BJ (cell line): Measurements from ENCODE around the gene C2CD2L. TPM values are rescaled to one million over a fixed set of nuclear protein-coding genes. Genes with fewer than 3 reads are reported as not detected.

Experiments used
- CTCF ChIA-PET: fragments of 350-600 bp; formaldehyde crosslinking; extraction: SDS; loops from one replicate; lab custom pipeline; 2021; ENCODE audit warnings: antibody characterized with exemption, inconsistent platforms; lab: Yijun Ruan, JAX
- POLR2A ChIA-PET: fragments of 300-600 bp; sonication (Branson Sonifier 250); formaldehyde crosslinking; extraction: SDS; loops from one replicate; lab custom pipeline; 2021; ENCODE audit warnings: antibody characterized with exemption; lab: Charles Lee
- DNase-seq: peaks from one replicate; pipeline ENCODE4 v3.0.0-alpha.2; 2011; ENCODE audit warnings: low read depth
- H3K27me3 ChIP-seq: 2 replicates; pipeline ENCODE4 v1.6.0; 2011; ENCODE audit warnings: low read length; ENCODE audit not compliant: control insufficient read depth, insufficient read depth
- H3K36me3 ChIP-seq: 2 replicates; pipeline ENCODE4 v1.5.1; 2011; ENCODE audit warnings: low read length; ENCODE audit not compliant: control insufficient read depth, insufficient read depth
- H3K4me3 ChIP-seq: 2 replicates; pipeline ENCODE4 v1.5.1; 2011; ENCODE audit warnings: low read depth, mild to moderate bottlenecking, control low read depth, low read length
- polyA plus RNA-seq: library from polyadenylated mRNA; depleted of rRNA; stranded (reverse); fragments of >200 nt; gene quantifications from 2 replicates; pipeline ENCODE4 v1.2.3, GENCODE V29; 2011
- TF ChIP-seq, protein P1 (sequence below): IDR thresholded peaks from 2 replicates; pipeline ENCODE4 v1.5.1; 2011; ENCODE audit warnings: low read depth, mild to moderate bottlenecking, control low read depth, inconsistent platforms, low read length, moderate library complexity; ENCODE audit not compliant: insufficient read depth

The C2CD2L gene
- polyA plus RNA-seq, 1 experiment: 5.7 TPM

- ChIA-PET POLR2A (interaction anchor here (0.6 to 1.4 kb wide), 9 partner anchors 10 to 253 kb away, joined by 3 to 28 read pairs (median 6); partner anchors contain the start of gene VPS11), CTCF (interaction anchor here (0.9 to 2.5 kb wide), 6 partner anchors 9 to 542 kb away, joined by 3 to 14 read pairs (median 3); a partner anchor contains a TSS)
- Histone ChIP-seq H3K27me3 (no peaks in the 10 kb centered on the region), H3K4me3 (peak within 1 kb of the TSS; percentile 78), H3K36me3 (peaks cover 18% of the 10 kb centered on the region)
- peak; percentile 74 for DNase-seq
- TF ChIP-seq, protein P1, sequence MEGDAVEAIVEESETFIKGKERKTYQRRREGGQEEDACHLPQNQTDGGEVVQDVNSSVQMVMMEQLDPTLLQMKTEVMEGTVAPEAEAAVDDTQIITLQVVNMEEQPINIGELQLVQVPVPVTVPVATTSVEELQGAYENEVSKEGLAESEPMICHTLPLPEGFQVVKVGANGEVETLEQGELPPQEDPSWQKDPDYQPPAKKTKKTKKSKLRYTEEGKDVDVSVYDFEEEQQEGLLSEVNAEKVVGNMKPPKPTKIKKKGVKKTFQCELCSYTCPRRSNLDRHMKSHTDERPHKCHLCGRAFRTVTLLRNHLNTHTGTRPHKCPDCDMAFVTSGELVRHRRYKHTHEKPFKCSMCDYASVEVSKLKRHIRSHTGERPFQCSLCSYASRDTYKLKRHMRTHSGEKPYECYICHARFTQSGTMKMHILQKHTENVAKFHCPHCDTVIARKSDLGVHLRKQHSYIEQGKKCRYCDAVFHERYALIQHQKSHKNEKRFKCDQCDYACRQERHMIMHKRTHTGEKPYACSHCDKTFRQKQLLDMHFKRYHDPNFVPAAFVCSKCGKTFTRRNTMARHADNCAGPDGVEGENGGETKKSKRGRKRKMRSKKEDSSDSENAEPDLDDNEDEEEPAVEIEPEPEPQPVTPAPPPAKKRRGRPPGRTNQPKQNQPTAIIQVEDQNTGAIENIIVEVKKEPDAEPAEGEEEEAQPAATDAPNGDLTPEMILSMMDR: no peak
Measured at GRCh38 chr11:119084663-119085436, 22.3 kb upstream of the C2CD2L start, which contains the start of gene HMBS. Gene HMBS, plus strand, starts transcription at chr11:119084881. Its CDS starts 153 bp downstream, at chr11:119085034.

DNA sequence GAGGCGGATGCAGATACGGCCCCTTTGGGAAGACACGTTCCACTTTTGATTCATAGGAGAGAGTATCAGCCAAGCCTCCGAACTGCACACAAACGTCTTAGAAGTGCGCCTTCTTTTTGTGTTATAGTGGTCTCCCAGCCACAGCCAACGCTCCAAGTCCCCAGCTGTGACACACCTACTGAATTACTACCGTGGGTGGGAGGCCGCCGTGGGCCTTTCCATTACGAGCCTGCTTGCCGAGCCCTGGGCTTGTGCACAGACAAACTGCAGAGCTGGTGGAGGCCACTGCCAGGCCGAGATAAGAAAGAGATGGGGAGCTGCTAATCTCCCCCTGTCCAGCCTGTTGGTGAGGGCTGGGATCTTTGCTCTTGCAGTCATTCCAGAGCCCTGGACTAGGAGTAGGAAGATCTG is 21.7 kb upstream of the C2CD2L start:
- H3K27me3 ChIP-seq: no peaks in the 10 kb centered on the region
- H3K36me3 ChIP-seq: peaks cover 18% of the 10 kb centered on the region
- DNase-seq: no peak
- ChIA-PET POLR2A (interaction anchor here (0.6 to 1.4 kb wide), 10 partner anchors 9 to 253 kb away, joined by 3 to 28 read pairs (median 6); partner anchors contain the start of genes DPAGT1 and VPS11), CTCF (interaction anchor here (0.6 to 2.5 kb wide), 3 partner anchors 9 to 123 kb away, joined by 3 to 14 read pairs (median 3); a partner anchor contains a TSS)
- peak overlapping the region; percentile 78 for H3K4me3 ChIP-seq
- TF ChIP-seq, protein P1: no peak

DNA sequence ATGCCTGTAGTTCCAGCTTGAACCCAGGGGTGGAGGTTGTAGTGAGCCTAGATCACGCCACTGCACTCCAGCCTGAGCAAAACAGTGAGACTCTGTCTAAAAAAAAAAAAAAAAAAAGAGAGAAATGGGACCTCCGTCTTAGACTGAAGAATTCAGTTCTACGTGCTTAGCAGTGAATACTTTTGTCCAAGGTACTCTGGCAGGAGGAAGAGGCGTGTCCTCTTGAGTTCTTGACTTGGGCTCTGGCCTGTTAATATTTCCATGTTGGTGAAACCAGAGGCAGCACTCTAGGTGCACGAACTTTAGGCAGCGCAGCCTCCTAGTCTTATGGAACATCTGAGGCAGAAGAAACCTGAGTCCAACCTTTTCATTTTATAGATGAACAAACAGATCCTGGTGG is 20.0 kb upstream of the C2CD2L start:
- H3K27me3 ChIP-seq: no peaks in the 10 kb centered on the region
- TF ChIP-seq, protein P1: no peak
- H3K36me3 ChIP-seq: peaks cover 8% of the 10 kb centered on the region; the same call in 1 of the 2 replicates
- H3K4me3 ChIP-seq: no peak overlapping the region
- POLR2A ChIA-PET: no interaction called here
- DNase-seq: no peak
- CTCF ChIA-PET: interaction anchor here (1.3 to 2.5 kb wide), 3 partner anchors 7 to 19 kb away, joined by 3 to 14 read pairs (median 3); partner anchors contain the start of gene VPS11

GRCh38 chr11:119087747-119088241 is 19.4 kb upstream of the C2CD2L start:
- Histone ChIP-seq H3K36me3 (peaks cover 3% of the 10 kb centered on the region), H3K27me3 (no peaks in the 10 kb centered on the region), H3K4me3 (no peak overlapping the region)
- DNase-seq: no peak
- TF ChIP-seq, protein P1: no peak
- ChIA-PET CTCF (interaction anchor here (1.3 kb wide), 1 partner anchor 20 kb away, joined by 3 read pairs; the partner anchor contains the start of gene VPS11), POLR2A (no interaction called here)

- DNase-seq: no peak
- Histone ChIP-seq H3K27me3 (no peaks in the 10 kb centered on the region), H3K4me3 (no peak overlapping the region), H3K36me3 (peaks cover 5% of the 10 kb centered on the region)
- POLR2A ChIA-PET: no interaction called here
- TF ChIP-seq, protein P1: no peak
- CTCF ChIA-PET: interaction anchor here (1.3 kb wide), 1 partner anchor 21 kb away, joined by 3 read pairs; the partner anchor contains the start of gene VPS11
Measured at GRCh38 chr11:119088406-119088805, 18.7 kb upstream of the C2CD2L start.
